Activated B cell treated with CpG ODN at 0.5 μM for 24 hours (primary cell): Measurements from ENCODE around the gene THOC7. TPM values are rescaled to one million over a fixed set of nuclear protein-coding genes. Genes with fewer than 3 reads are reported as not detected.

Experiments
- ATAC-seq: fragments of 200-7000 bp; cut with Tn5 transposase; one replicate; pipeline ENCODE4 v1.10.0; 2021; ENCODE audit warnings: low read depth, mild to moderate bottlenecking, moderate library complexity
- CTCF ChIA-PET: fragments of 350-600 bp; sonication (Branson Sonifier 250); formaldehyde crosslinking; loops from one replicate; lab custom pipeline; 2021; ENCODE audit warnings: antibody characterized with exemption; lab: Charles Lee
- POLR2A ChIA-PET: fragments of 350-600 bp; sonication (Branson Sonifier 250); formaldehyde crosslinking; loops from one replicate; lab custom pipeline; 2021; ENCODE audit warnings: antibody characterized with exemption; lab: Charles Lee
- DNase-seq: peaks from one replicate; pipeline ENCODE4 v3.0.0; 2022
- H3K27ac Mint-ChIP-seq: one replicate; pipeline ENCODE4 v1.8.0; 2020; ENCODE audit warnings: mixed read lengths
- H3K27me3 Mint-ChIP-seq: one replicate; pipeline ENCODE4 v1.8.0; 2021; ENCODE audit warnings: mixed read lengths
- H3K36me3 Mint-ChIP-seq: one replicate; pipeline ENCODE4 v1.8.0; 2021; ENCODE audit warnings: low read depth, mixed read lengths
- H3K4me1 Mint-ChIP-seq: one replicate; pipeline ENCODE4 v1.8.0; 2021; ENCODE audit warnings: mixed read lengths
- H3K4me3 Mint-ChIP-seq: one replicate; pipeline ENCODE4 v1.8.0; 2020; ENCODE audit warnings: mild to moderate bottlenecking, mixed read lengths
- H3K9me3 Mint-ChIP-seq: one replicate; pipeline ENCODE4 v1.8.0; 2020; ENCODE audit warnings: mixed read lengths
- intact Hi-C: fragments of 100-400 bp; cut with micrococcal nuclease; formaldehyde crosslinking; loops from one replicate; pipeline ENCODE4 v1.15.1; 2024
- total RNA-seq: library from RNA; stranded (reverse); gene quantifications from 2 replicates; pipeline ENCODE4 v1.2.3, GENCODE V29; 2022
- TF ChIP-seq, protein P1 (sequence below): fragments of 200-600 bp; IDR thresholded peaks from one replicate; pipeline ENCODE4 v1.8.0; 2022; ENCODE audit warnings: antibody characterized with exemption, mild to moderate bottlenecking

THOC7 gene
- total RNA-seq, 1 donor from 2014 or later: 50.2 TPM

DNA sequence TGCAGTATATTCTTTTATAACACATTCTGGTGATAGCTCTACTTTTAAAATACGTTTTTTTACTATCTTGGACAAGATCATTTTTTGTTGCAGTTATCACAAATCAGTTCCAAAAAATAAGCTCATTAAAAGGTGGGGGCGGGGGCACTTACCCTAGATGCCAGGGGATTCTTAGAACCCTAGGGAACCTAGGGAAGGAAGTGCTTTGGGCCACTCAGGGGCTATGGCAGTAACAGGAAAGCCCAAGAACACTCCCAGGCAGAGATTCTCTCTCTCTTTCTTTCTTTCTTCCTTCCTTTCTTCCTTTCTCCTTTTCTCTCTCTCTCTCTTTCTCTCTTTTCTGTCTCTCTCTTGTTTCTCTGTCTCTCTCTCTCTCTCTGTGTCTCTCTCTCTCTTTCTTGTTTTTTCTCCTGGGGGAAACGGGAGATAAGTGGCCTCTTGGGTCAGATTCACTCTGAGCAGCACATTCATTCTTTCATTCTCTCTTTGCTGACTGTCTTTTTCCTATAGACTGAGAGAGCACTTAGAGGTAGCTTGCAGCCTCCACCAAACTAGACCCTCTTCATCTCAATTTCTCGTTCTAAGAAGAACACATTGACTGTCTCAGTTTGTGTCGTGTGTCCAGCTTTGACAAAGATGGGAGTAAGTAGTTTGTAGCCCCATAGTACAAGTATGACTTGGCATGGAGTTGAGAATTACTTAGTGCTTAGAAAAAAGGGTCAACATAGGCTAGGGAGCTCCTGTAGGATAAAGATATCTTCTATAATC is 32.0 kb upstream of the THOC7 start:
- Mint-ChIP-seq H3K4me1 (peaks cover 49% of the 10 kb centered on the region), H3K36me3 (peaks cover 40% of the 10 kb centered on the region), H3K27me3 (no peaks in the 10 kb centered on the region), H3K27ac (peak overlapping the region; percentile 51), H3K9me3 (no peaks in the 10 kb centered on the region), H3K4me3 (no peak overlapping the region)
- POLR2A ChIA-PET: no interaction called here
- TF ChIP-seq, protein P1, sequence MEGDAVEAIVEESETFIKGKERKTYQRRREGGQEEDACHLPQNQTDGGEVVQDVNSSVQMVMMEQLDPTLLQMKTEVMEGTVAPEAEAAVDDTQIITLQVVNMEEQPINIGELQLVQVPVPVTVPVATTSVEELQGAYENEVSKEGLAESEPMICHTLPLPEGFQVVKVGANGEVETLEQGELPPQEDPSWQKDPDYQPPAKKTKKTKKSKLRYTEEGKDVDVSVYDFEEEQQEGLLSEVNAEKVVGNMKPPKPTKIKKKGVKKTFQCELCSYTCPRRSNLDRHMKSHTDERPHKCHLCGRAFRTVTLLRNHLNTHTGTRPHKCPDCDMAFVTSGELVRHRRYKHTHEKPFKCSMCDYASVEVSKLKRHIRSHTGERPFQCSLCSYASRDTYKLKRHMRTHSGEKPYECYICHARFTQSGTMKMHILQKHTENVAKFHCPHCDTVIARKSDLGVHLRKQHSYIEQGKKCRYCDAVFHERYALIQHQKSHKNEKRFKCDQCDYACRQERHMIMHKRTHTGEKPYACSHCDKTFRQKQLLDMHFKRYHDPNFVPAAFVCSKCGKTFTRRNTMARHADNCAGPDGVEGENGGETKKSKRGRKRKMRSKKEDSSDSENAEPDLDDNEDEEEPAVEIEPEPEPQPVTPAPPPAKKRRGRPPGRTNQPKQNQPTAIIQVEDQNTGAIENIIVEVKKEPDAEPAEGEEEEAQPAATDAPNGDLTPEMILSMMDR: no peak
- DNase-seq (no peak), ATAC-seq (no peak)
- CTCF ChIA-PET: no interaction called here
- intact Hi-C loops: loop anchor here (2.0 kb wide), 2 partner anchors 17 to 27 kb away; partner anchors contain the start of gene SCAANT1

DNA sequence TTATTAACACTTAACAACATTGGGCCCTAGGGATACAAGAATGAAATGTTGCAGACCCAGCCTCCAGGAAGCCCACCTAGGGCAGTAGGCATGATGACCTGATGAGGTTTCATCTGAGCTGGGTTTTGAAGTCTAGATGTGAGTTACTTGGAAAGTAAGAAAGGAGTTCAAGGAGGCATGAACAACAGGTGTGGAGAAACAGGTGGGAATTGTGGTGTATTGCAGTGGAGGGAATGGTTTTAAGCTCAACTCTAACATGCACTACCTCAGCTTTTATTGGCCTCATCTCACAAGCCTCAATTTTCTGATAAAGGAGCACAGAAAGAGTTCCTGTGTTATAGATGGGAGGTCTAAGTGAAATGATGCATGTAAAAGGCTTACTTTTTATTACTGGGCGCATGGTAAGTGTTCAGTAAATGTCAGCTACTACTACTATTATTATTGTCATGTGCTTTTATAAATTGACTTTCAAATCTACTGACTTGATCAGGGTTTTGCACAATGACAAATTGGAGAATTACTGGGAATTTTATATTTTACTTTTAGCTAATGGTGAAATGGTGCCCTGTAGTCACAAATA is 29.3 kb upstream of the THOC7 start:
- POLR2A ChIA-PET: no interaction called here
- TF ChIP-seq, protein P1: no peak

DNA sequence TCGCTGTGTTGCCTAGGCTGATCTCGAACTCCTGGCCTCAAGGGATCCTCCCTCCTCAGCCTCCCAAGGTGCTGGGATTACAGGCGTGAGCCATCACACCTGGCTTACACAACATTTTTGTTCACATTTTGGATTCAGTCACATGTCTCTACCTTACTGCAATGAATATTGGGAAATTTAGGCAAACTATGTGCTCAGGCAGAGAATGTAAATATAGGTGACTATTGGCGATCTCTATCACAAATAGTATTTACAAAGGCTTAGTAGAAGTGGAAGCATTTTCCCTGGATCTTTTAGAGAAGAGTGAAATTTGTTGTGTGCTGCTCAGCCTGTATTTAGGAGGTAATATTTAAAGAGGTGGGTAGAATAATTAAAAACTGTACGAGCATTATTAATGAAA is 27.9 kb upstream of the THOC7 start:
- intact Hi-C loops: no loop called here
- H3K36me3 Mint-ChIP-seq: peaks cover 19% of the 10 kb centered on the region
- CTCF ChIA-PET: no interaction called here
- H3K27me3 Mint-ChIP-seq: no peaks in the 10 kb centered on the region
- no peaks in the 10 kb centered on the region for H3K9me3 Mint-ChIP-seq
- DNase-seq (no peak), ATAC-seq (no peak)
- POLR2A ChIA-PET: no interaction called here
- peaks cover 44% of the 10 kb centered on the region for H3K4me1 Mint-ChIP-seq
- no peak overlapping the region for H3K27ac Mint-ChIP-seq
- no peak overlapping the region for H3K4me3 Mint-ChIP-seq
- TF ChIP-seq, protein P1: no peak

More for the DNA sequence above, 29.3 kb upstream of the THOC7 start:
- H3K27me3 Mint-ChIP-seq: no peaks in the 10 kb centered on the region
- H3K4me1 Mint-ChIP-seq: peaks cover 46% of the 10 kb centered on the region
- intact Hi-C loops: no loop called here
- CTCF ChIA-PET: no interaction called here
- no peak overlapping the region for H3K4me3 Mint-ChIP-seq
- DNase-seq (no peak), ATAC-seq (no peak)
- H3K36me3 Mint-ChIP-seq: peaks cover 16% of the 10 kb centered on the region
- H3K9me3 Mint-ChIP-seq: no peaks in the 10 kb centered on the region
- H3K27ac Mint-ChIP-seq: no peak overlapping the region

DNA sequence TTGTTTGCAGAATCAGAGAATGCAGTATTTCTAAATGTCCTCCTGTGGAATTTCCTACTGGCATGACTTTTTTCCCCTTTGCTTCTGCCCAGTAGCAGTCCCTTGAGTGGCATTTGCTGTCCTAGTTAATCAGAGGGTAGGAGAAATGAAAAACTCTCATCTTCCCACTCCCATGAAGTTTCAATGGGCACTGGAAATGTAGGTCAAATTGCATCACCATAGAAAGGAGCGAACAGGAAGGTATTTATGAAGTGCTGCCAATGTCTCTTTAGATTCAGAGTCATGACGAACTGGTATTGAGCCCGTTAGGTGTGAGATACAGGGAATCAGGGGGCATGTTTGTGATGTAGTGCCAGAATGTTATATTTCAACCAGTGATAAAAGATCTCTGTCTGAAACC is 23.3 kb upstream of the THOC7 start:
- Mint-ChIP-seq H3K9me3 (no peaks in the 10 kb centered on the region), H3K27ac (no peak overlapping the region), H3K4me1 (peaks cover 29% of the 10 kb centered on the region), H3K27me3 (no peaks in the 10 kb centered on the region), H3K36me3 (peaks cover 23% of the 10 kb centered on the region), H3K4me3 (no peak overlapping the region)
- ATAC-seq (no peak), DNase-seq (no peak)
- CTCF ChIA-PET: no interaction called here
- POLR2A ChIA-PET: no interaction called here
- TF ChIP-seq, protein P1: no peak
- intact Hi-C loops: no loop called here

DNA sequence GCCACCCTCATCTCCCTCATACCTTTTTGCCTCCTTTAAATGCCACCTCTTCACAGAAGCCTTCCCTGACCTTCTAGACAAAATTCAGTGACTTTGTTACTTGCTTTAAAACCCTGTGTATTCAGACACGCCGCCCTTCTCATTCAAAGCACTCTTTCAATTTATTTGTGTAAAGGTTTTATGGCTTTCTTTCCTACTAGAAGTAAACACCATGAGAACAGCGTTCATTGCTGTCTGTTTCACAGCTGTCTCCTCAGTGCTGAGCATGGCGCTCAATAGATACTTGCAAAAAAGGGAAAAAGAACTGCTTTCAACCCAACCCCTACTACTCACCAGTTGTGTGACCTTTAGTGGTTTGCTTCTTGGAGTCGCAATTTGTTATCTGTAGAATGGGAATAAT is 17.0 kb upstream of the THOC7 start:
- POLR2A ChIA-PET: no interaction called here
- CTCF ChIA-PET: no interaction called here
- ATAC-seq (no peak), DNase-seq (no peak)
- no peaks in the 10 kb centered on the region for H3K27me3 Mint-ChIP-seq
- no peaks in the 10 kb centered on the region for H3K9me3 Mint-ChIP-seq
- H3K4me3 Mint-ChIP-seq: no peak overlapping the region
- intact Hi-C loops: no loop called here
- H3K27ac Mint-ChIP-seq: no peak overlapping the region
- H3K36me3 Mint-ChIP-seq: peaks cover 11% of the 10 kb centered on the region
- TF ChIP-seq, protein P1: no peak
- H3K4me1 Mint-ChIP-seq: peaks cover 54% of the 10 kb centered on the region
